K562 (cell line): ENCODE results near the gene SPINK8. TPM values are rescaled to one million over a fixed set of nuclear protein-coding genes. Genes with fewer than 3 reads are reported as not detected.

Experiments
- ATAC-seq: fragments of 200-7000 bp; cut with Tn5 transposase; 3 replicates; pipeline ENCODE4 v1.9.1; 2020; ENCODE audit warnings: moderate library complexity
- BruUV-seq: library from RNA; stranded (reverse); fragments of 400-500 nt; replicated peaks from 2 replicates; lab custom pipeline; 2021; lab: Mats Ljungman, UMichigan
- CTCF ChIA-PET: fragments of 300-600 bp; formaldehyde crosslinking; extraction: SDS; loops from one replicate; lab custom pipeline; 2021; ENCODE audit warnings: low intra/inter-chr PET ratio; lab: Yijun Ruan, JAX
- POLR2A ChIA-PET: fragments of 300-600, 350-650 bp; sonication (Branson Sonifier 250); formaldehyde crosslinking; extraction: SDS; loops from one replicate; lab custom pipeline; 2021; ENCODE audit warnings: antibody characterized with exemption, inconsistent platforms; lab: Yijun Ruan, JAX
- DNase-seq, 4 experiments: peaks; one replicate each; pipeline versions ENCODE4 v3.0.0 to v3.0.0-alpha.2; 2011 to 2018; ENCODE audit warnings: low spot score in 3 of 4, mixed read lengths in 3 of 4; ENCODE audit errors: extremely low read depth in 1 of 4
- FAIRE-seq: peaks from 2 replicates; lab custom pipeline; 2011; peaks lifted over from hg19 to GRCh38; lab: Jason Lieb, UNC
- H2AFZ ChIP-seq: 2 replicates; pipeline ENCODE4 v1.6.0; 2011; ENCODE audit warnings: low read depth, low read length, control low read depth, inconsistent platforms
- H3K27ac ChIP-seq: fragments of 200-600 bp; 3 replicates; pipeline ENCODE4 v1.8.0; 2011; ENCODE audit warnings: low read depth, mild to moderate bottlenecking, control low read depth, inconsistent platforms, low read length, moderate library complexity, mixed read lengths; ENCODE audit errors: extremely low read depth
- H3K27me3 ChIP-seq, 2 experiments: fragments of 300-600 bp in 1 of 2; 2 replicates in 1 of 2; 3 replicates in 1 of 2; pipeline versions ENCODE4 v1.6.0 to v1.8.0; 2011; ENCODE audit warnings: inconsistent platforms in 2 of 2, low read length in 2 of 2, mild to moderate bottlenecking in 1 of 2, mixed read lengths in 1 of 2, moderate library complexity in 1 of 2; ENCODE audit not compliant: control insufficient read depth in 2 of 2, insufficient read depth in 2 of 2
- H3K36me3 ChIP-seq: fragments of 300-600 bp; 3 replicates; pipeline ENCODE4 v1.8.0; 2011; ENCODE audit warnings: mild to moderate bottlenecking, low read length, inconsistent platforms; ENCODE audit not compliant: control insufficient read depth, insufficient read depth
- H3K4me1 ChIP-seq, 2 experiments: fragments of 200-600 bp in 1 of 2; replicated peaks in 1 of 2; 2 replicates in 1 of 2; 3 replicates in 1 of 2; pipeline versions ENCODE4 v1.5.1 to v1.8.0; 2011; ENCODE audit warnings: inconsistent platforms in 2 of 2, low read length in 2 of 2, mild to moderate bottlenecking in 1 of 2, mixed read lengths in 1 of 2, moderate library complexity in 1 of 2; ENCODE audit not compliant: control insufficient read depth in 2 of 2, insufficient read depth in 2 of 2
- H3K4me2 ChIP-seq: 2 replicates; pipeline ENCODE4 v1.6.1; 2011; ENCODE audit warnings: low read length, control low read depth, inconsistent platforms, mixed read lengths; ENCODE audit not compliant: insufficient read depth
- H3K4me3 ChIP-seq: fragments of 200-600 bp; sonication (generic), shearing (Covaris generic); 2 replicates; pipeline ENCODE4 v1.5.1; 2016; ENCODE audit warnings: control low read depth, inconsistent platforms
- H3K79me2 ChIP-seq: fragments of 200-600 bp; 3 replicates; pipeline ENCODE4 v1.8.0; 2011; ENCODE audit warnings: low read length, inconsistent platforms; ENCODE audit not compliant: control insufficient read depth, insufficient read depth
- H3K9ac ChIP-seq, 2 experiments: 2 replicates each; pipeline versions ENCODE4 v1.6.0 to v1.6.1; 2011; ENCODE audit warnings: low read depth in 2 of 2, low read length in 2 of 2, control low read depth in 1 of 2, inconsistent platforms in 1 of 2, mild to moderate bottlenecking in 1 of 2, mixed read lengths in 1 of 2; ENCODE audit not compliant: insufficient read depth in 1 of 2
- H3K9me1 ChIP-seq: one replicate; pipeline ENCODE4 v1.6.0; 2011; ENCODE audit warnings: inconsistent platforms, mild to moderate bottlenecking, low read length, moderate library complexity; ENCODE audit not compliant: control insufficient read depth, insufficient read depth
- H3K9me3 ChIP-seq: replicated peaks from 2 replicates; pipeline ENCODE4 v1.5.1; 2011; ENCODE audit warnings: low read depth, low read length, inconsistent platforms; ENCODE audit not compliant: control insufficient read depth, insufficient read depth
- H4K20me1 ChIP-seq: replicated peaks from 2 replicates; pipeline ENCODE4 v1.6.1; 2011; ENCODE audit warnings: low read length, inconsistent platforms, mixed read lengths; ENCODE audit not compliant: control insufficient read depth, insufficient read depth
- CBFA2T3 ChIP-seq: fragments of 450-650 bp; IDR thresholded peaks from 2 replicates; pipeline ENCODE4 v1.6.1; 2017
- NR2F6 ChIP-seq: fragments of 450-650 bp; formaldehyde crosslinking; IDR thresholded peaks from 2 replicates; pipeline ENCODE4 v1.4.0; 2020; ENCODE audit warnings: mild to moderate bottlenecking
- RNF219 ChIP-seq: fragments of 250-450 bp; sonication (Bioruptor Pico); IDR thresholded peaks from 2 replicates; pipeline ENCODE4 v1.5.0; 2022; ENCODE audit warnings: mild to moderate bottlenecking
- SMARCA4 ChIP-seq: fragments of 450-650 bp; IDR thresholded peaks from 2 replicates; pipeline ENCODE4 v1.6.1; 2016
- TEAD4 ChIP-seq, 2 experiments: sonication (generic) in 1 of 2; formaldehyde crosslinking in 1 of 2; IDR thresholded peaks; 2 replicates each; pipeline versions ENCODE4 v1.6.1 to v1.8.0; 2012 to 2022; ENCODE audit warnings: borderline replicate concordance in 1 of 2, inconsistent platforms in 1 of 2, low read length in 1 of 2, mild to moderate bottlenecking in 1 of 2, missing genetic modification reagents in 1 of 2
- ZNF175 ChIP-seq: fragments of 200-800 bp; sonication (Bioruptor generic); IDR thresholded peaks from 2 replicates; pipeline ENCODE4 v1.6.1; 2016; ENCODE audit warnings: low read depth, mild to moderate bottlenecking, missing genetic modification characterization, missing compliant biosample characterization
- ZNF584 ChIP-seq: fragments of 200-800 bp; sonication (Bioruptor generic); IDR thresholded peaks from 2 replicates; pipeline ENCODE4 v1.6.1; 2016; ENCODE audit warnings: low read depth, mild to moderate bottlenecking, missing genetic modification characterization, missing compliant biosample characterization
- ZNF655 ChIP-seq: fragments of 250-450 bp; sonication (Bioruptor Pico); IDR thresholded peaks from 2 replicates; pipeline ENCODE4 v1.5.0; 2021
- WGBS: fragments of 100-300 bp; shearing (Covaris generic); methylation state at CpG from one replicate; pipeline ENCODE4 v1.1.6; 2016; ENCODE audit warnings: low coverage, mixed read lengths; ENCODE audit not compliant: insufficient coverage; ENCODE audit errors: missing lambda C conversion rate; 5-methylcytosine and 5-hydroxymethylcytosine counted together
- in situ Hi-C: fragments of 300-500 bp; cut with MboI; formaldehyde crosslinking; loops from 4 replicates; pipeline ENCODE4 v1.15.0; 2018; ENCODE audit warnings: inconsistent platforms, mixed read lengths
- intact Hi-C: fragments of 100-400 bp; cut with micrococcal nuclease; formaldehyde crosslinking; loops from 2 replicates; pipeline ENCODE4 v1.14.2; 2022
- polyA plus RNA-seq, 8 experiments: library from polyadenylated mRNA; depleted of rRNA in 4 of 8; stranded (reverse) in 5 of 8; unstranded in 3 of 8; fragments of >200 nt; fragmentation: Nextera tagmentation in 2 of 8; fragmentation: Illumina TruSeq in 1 of 8; extraction: Ambion mirVana in 2 of 8; extraction: Trizol in 1 of 8; gene quantifications; 2 replicates each; pipeline versions ENCODE4 v1.2.1 to v1.2.3, GENCODE V29; 2011 to 2014; ENCODE audit warnings: inconsistent platforms in 1 of 8, missing spikeins in 1 of 8
- total RNA-seq, 7 experiments: library from RNA; depleted of rRNA in 6 of 7; stranded (reverse); fragments of >200 nt in 6 of 7; fragmentation: Illumina TruSeq in 2 of 7; extraction: Trizol in 2 of 7; gene quantifications; 2 replicates each; pipeline versions ENCODE4 v1.2.1 to v1.2.3, GENCODE V29; 2011 to 2021; ENCODE audit warnings: low replicate concordance in 1 of 7

Gene SPINK8
- total and polyA plus RNA-seq, 9 of the 15 experiments (the other 6 are each of a cell fraction or from before 2014, with no cell fraction given), result not detected

GRCh38 chr3:48299746-48300712, 33.4 kb downstream of the SPINK8 start:
- ChIA-PET CTCF (no interaction called here), POLR2A (interaction anchor here (0.5 to 0.7 kb wide), 4 partner anchors 12 to 1312 kb away, joined by 3 to 4 read pairs (median 4); no protein-coding TSS in a partner anchor)
- Histone ChIP-seq H3K4me3 (peak overlapping the region; percentile 79), H3K27ac (peak overlapping the region; percentile 94), H3K4me1 (peaks cover 15 to 18% of the 10 kb centered on the region in 2 experiments; a peak in 4 of 5 replicates), H3K9me3 (no peaks in the 10 kb centered on the region), H2AFZ (peak overlapping the region; percentile 87), H3K9me1 (no peaks in the 10 kb centered on the region), H4K20me1 (no peaks in the 10 kb centered on the region), H3K4me2 (peak overlapping the region; percentile 94), H3K9ac (peak overlapping the region; percentile 84 to 97; a peak in 3 of 4 replicates), H3K79me2 (peaks cover 34% of the 10 kb centered on the region), H3K27me3 (no peaks in the 10 kb centered on the region), H3K36me3 (peaks cover 36% of the 10 kb centered on the region)
- ATAC-seq (peak; percentile 31), FAIRE-seq (peak; percentile 68), DNase-seq (peak; percentile 16 to 74 (median 30))
- in situ Hi-C loops, result no loop called here
- intact Hi-C loops, result no loop called here
- no TSS peak for BruUV-seq
- 6% methylated on average over 13 of the region's 13 CpGs for WGBS
- TF ChIP-seq NR2F6 (CRISPR knock-in tag) (no peak), ZNF584 (no peak), ZNF655 (CRISPR knock-in tag) (no peak), TEAD4 (IDR thresholded peaks at IDR 0.05; ENCODE audit: low read length) (peak; percentile 74; the same call in 1 of the 2 replicates), TEAD4 (CRISPR knock-in tag; IDR thresholded peaks at IDR 0.05; ENCODE audit: borderline replicate concordance) (no peak), ZNF175 (CRISPR knock-in tag) (no peak), RNF219 (CRISPR knock-in tag) (no peak), SMARCA4 (no peak), CBFA2T3 (peak; percentile 91)
